ENCODE results near the gene AMOTL1.

AMOTL1 gene, protein sequence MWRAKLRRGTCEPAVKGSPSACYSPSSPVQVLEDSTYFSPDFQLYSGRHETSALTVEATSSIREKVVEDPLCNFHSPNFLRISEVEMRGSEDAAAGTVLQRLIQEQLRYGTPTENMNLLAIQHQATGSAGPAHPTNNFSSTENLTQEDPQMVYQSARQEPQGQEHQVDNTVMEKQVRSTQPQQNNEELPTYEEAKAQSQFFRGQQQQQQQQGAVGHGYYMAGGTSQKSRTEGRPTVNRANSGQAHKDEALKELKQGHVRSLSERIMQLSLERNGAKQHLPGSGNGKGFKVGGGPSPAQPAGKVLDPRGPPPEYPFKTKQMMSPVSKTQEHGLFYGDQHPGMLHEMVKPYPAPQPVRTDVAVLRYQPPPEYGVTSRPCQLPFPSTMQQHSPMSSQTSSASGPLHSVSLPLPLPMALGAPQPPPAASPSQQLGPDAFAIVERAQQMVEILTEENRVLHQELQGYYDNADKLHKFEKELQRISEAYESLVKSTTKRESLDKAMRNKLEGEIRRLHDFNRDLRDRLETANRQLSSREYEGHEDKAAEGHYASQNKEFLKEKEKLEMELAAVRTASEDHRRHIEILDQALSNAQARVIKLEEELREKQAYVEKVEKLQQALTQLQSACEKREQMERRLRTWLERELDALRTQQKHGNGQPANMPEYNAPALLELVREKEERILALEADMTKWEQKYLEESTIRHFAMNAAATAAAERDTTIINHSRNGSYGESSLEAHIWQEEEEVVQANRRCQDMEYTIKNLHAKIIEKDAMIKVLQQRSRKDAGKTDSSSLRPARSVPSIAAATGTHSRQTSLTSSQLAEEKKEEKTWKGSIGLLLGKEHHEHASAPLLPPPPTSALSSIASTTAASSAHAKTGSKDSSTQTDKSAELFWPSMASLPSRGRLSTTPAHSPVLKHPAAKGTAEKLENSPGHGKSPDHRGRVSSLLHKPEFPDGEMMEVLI

DNA sequence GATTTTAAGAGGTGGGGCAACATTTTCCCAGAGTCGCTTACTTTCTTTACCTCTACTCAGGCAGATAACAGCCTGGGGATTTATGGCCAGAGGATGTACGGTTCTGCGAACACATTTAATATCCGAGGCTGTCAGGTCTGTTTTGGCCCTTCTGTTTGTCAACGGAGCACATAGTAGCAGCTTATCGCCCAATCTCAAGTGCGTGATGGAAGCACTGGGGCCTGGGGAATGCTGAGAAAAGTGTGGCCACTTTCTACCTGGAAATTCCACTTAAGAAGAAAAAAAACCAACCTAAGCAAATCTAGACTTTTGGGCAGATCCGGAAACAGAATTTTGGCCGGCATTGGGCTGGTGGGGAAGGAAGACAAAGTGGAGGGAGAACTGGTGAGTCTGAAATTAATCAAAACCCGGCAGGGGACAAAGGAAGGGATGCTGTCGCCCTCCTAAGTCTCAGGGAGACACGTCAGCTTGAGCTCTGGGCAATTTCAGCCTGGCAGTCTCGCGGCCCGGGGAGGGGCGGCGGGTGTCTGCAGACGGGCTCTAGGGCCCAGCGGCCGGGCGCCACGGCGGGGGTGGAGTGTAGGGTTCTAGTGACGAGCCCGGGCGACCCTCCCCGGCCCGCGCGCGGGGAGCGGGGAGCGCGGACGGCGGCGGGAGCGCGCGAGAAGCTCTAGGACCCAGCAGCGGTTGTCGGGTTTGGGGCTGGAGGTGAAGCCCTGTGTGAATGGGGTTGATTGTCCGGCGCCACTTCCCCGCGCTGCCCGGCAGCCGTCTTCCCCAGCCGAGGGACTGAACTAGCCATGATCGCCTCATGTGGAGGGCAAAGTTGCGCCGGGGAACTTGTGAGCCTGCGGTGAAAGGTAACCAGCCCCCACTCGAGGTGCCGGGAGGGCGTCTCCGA lies at the start of gene AMOTL1:
AMOTL1 (plus strand) TSS at position 656 of the 901 bp plus-strand sequence; CDS start at position 812, 156 bp downstream.
- Histone ChIP-seq H3K27me3 (ENCODE audit: control insufficient read depth, insufficient read depth, low read length) (peaks cover 64% of the 10 kb centered on the region), H3K4me3 (ENCODE audit: low read length) (peak within 1 kb of the TSS; percentile 76), H3K27ac (ENCODE audit: low read length) (no peak within 1 kb of the TSS), H3K36me3 (ENCODE audit: control insufficient read depth, low read depth, low read length) (no peaks in the 10 kb centered on the region), H3K4me1 (ENCODE audit: control insufficient read depth, low read depth, low read length) (peaks cover 43% of the 10 kb centered on the region), H3K9ac (ENCODE audit: low read length) (peak within 1 kb of the TSS; percentile 77), H3K9me3 (ENCODE audit: control insufficient read depth, low read depth, low read length) (no peaks in the 10 kb centered on the region)

DNA sequence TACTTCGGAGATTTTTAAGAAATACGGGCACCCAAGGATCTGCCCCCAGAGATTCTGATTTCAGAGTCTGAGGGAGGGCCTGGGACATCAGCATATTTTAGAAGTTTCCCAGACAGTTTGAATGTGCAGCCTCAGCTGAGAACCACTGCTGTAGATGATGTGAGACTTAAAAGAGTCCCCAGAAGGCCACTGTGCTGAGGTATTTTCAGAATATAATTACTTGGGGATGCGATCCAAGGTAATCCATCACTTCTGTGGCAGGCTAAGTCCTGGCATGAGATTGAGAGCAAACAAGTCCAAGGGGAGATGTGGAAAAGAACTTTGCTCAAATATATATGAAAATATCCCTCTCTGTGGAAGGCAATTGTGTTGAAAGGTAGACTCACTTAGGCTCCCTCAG lies 48.3 kb upstream of the AMOTL1 start:
- H3K9me3 ChIP-seq (ENCODE audit: control insufficient read depth, low read depth, low read length) = peaks cover 2% of the 10 kb centered on the region
- no peak overlapping the region for H3K27ac ChIP-seq (ENCODE audit: low read length)
- no peaks in the 10 kb centered on the region for H3K36me3 ChIP-seq (ENCODE audit: control insufficient read depth, low read depth, low read length)

DNA sequence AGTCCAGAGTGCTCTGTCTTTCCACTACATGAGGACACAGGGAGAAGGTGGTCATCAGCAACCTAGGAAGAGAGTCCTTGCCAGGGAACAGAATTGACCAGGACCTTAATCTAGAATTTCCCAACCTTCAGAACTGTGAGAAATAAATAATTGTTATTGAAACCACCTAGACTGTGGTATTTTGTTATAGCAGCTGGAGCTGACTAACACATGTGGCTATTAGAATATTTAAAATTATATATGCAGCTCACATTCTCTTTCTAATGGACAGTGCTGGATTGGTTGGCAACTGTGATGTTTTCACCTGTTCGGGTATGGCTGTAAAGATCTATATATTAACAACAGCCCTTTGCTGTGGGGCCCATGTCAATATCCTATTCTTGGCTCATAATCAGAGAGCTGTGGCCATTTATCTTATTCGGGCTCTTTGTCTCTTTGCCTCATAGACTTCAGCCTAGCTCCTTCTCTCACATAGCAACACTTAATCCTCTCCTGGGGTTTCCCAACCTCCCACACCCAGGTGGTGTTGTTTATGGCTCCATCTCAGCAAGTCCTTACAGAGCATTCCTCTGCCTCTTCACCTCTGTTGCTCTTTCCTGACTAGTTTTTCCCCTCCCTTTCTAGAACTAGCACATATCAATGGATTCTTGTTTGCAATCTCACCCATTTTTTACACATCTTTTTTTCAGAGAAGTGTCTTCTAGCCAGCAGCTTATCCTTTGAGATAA lies 46.4 kb upstream of the AMOTL1 start:
- Histone ChIP-seq H3K27me3 (ENCODE audit: control insufficient read depth, insufficient read depth, low read length) (no peaks in the 10 kb centered on the region), H3K4me3 (ENCODE audit: low read length) (no peak overlapping the region)

More for the DNA sequence above, 48.3 kb upstream of the AMOTL1 start:
- Histone ChIP-seq H3K4me1 (ENCODE audit: control insufficient read depth, low read depth, low read length) (peaks cover 4% of the 10 kb centered on the region), H3K9ac (ENCODE audit: low read length) (no peak overlapping the region), H3K27me3 (ENCODE audit: control insufficient read depth, insufficient read depth, low read length) (no peaks in the 10 kb centered on the region), H3K4me3 (ENCODE audit: low read length) (no peak overlapping the region)

DNA sequence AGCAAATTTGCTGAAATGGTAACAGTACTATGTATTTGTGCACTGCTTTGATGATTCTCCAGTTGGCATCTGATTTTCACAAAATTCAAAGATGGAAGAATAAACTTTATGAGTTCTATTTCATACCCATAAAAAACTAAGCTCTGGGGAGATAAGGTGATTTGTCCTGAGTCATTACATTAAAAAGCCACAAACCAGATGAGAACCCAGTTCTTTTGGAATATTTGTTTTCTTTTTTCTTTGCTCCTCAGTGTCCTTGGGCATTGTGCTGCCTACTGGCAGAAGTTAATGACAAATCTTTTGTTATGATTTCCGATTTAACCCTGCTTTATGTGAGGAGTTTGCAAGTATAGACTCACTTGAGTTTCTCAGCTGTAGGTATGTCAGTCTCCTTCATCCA lies 45.4 kb upstream of the AMOTL1 start:
- H3K4me1 ChIP-seq (ENCODE audit: control insufficient read depth, low read depth, low read length) = peaks cover 4% of the 10 kb centered on the region
- H3K4me3 ChIP-seq (ENCODE audit: low read length) = no peak overlapping the region
- no peaks in the 10 kb centered on the region for H3K36me3 ChIP-seq (ENCODE audit: control insufficient read depth, low read depth, low read length)
- no peak overlapping the region for H3K9ac ChIP-seq (ENCODE audit: low read length)
- no peak overlapping the region for H3K27ac ChIP-seq (ENCODE audit: low read length)
- no peaks in the 10 kb centered on the region for H3K27me3 ChIP-seq (ENCODE audit: control insufficient read depth, insufficient read depth, low read length)
- H3K9me3 ChIP-seq (ENCODE audit: control insufficient read depth, low read depth, low read length) = peaks cover 2% of the 10 kb centered on the region

More for the DNA sequence above, 46.4 kb upstream of the AMOTL1 start:
- H3K27ac ChIP-seq (ENCODE audit: low read length) = no peak overlapping the region
- H3K36me3 ChIP-seq (ENCODE audit: control insufficient read depth, low read depth, low read length) = no peaks in the 10 kb centered on the region
- peaks cover 4% of the 10 kb centered on the region for H3K4me1 ChIP-seq (ENCODE audit: control insufficient read depth, low read depth, low read length)
- peaks cover 2% of the 10 kb centered on the region for H3K9me3 ChIP-seq (ENCODE audit: control insufficient read depth, low read depth, low read length)
- H3K9ac ChIP-seq (ENCODE audit: low read length) = no peak overlapping the region

DNA sequence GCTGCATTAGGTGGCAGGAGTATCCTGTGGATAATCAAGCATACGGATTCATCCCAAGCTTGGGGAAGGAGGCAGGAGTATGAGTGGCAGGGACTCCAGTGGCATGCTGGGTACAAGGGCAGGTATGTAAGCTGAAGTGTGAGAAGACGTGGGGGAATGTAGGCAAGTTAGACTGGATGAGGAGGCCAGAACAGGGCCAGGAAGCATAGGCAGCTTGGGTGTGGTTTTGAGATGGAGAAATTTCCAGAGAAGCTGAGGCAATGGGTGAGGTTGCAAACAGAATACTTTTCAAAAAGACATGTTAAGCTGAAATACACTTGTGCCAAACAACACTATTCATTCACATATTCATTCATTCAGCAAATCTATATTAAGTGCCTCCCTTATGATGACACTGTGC lies 43.1 kb upstream of the AMOTL1 start:
- no peaks in the 10 kb centered on the region for H3K36me3 ChIP-seq (ENCODE audit: control insufficient read depth, low read depth, low read length)
- H3K4me1 ChIP-seq (ENCODE audit: control insufficient read depth, low read depth, low read length) = peaks cover 4% of the 10 kb centered on the region
- no peak overlapping the region for H3K27ac ChIP-seq (ENCODE audit: low read length)
- H3K27me3 ChIP-seq (ENCODE audit: control insufficient read depth, insufficient read depth, low read length) = no peaks in the 10 kb centered on the region
- H3K9ac ChIP-seq (ENCODE audit: low read length) = no peak overlapping the region
- no peak overlapping the region for H3K4me3 ChIP-seq (ENCODE audit: low read length)
- no peaks in the 10 kb centered on the region for H3K9me3 ChIP-seq (ENCODE audit: control insufficient read depth, low read depth, low read length)

DNA sequence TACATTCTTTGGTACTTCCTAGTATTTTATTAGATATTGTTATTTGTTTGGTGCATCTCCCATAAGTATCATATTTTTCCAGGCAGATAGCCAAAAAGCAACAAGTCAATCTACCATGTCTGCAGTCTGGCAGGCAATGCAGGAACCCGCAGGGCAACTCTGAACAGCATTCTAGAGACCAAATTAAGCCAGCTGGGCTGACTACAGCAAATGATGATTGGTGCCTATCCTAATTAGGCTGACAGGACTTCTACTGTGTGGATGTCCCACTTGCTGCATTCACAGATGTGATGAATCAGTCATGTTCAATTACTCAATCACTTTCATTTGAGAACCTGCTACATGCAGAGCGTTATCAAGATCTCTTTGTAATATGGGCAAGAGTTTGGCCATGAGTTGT lies 40.3 kb upstream of the AMOTL1 start:
- Histone ChIP-seq H3K9me3 (ENCODE audit: control insufficient read depth, low read depth, low read length) (no peaks in the 10 kb centered on the region), H3K9ac (ENCODE audit: low read length) (no peak overlapping the region), H3K36me3 (ENCODE audit: control insufficient read depth, low read depth, low read length) (no peaks in the 10 kb centered on the region), H3K27ac (ENCODE audit: low read length) (no peak overlapping the region), H3K27me3 (ENCODE audit: control insufficient read depth, insufficient read depth, low read length) (no peaks in the 10 kb centered on the region), H3K4me1 (ENCODE audit: control insufficient read depth, low read depth, low read length) (peaks cover 3% of the 10 kb centered on the region), H3K4me3 (ENCODE audit: low read length) (no peak overlapping the region)

DNA sequence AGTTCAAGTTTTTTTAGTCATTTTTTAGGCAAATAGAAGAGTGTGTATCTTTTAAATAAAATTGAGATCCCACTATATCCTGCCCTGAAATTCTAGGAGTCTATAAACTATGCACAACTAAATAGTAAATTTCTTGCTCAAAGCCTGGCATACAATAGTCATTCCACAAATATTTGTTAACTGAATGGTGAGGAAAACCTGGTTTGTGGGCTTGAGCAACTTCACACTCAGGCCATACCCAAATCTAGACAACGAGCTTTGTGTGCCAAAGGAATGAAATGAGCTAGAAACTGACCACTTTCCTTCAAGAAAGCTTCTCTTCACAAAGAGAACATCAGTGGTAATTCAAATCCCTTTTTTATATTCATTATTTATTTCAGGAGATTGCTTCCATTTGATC lies 39.6 kb upstream of the AMOTL1 start:
- H3K36me3 ChIP-seq (ENCODE audit: control insufficient read depth, low read depth, low read length) = no peaks in the 10 kb centered on the region
- no peak overlapping the region for H3K9ac ChIP-seq (ENCODE audit: low read length)
- H3K27ac ChIP-seq (ENCODE audit: low read length) = no peak overlapping the region
- no peak overlapping the region for H3K4me3 ChIP-seq (ENCODE audit: low read length)
- H3K4me1 ChIP-seq (ENCODE audit: control insufficient read depth, low read depth, low read length) = peaks cover 9% of the 10 kb centered on the region
- no peaks in the 10 kb centered on the region for H3K9me3 ChIP-seq (ENCODE audit: control insufficient read depth, low read depth, low read length)
- no peaks in the 10 kb centered on the region for H3K27me3 ChIP-seq (ENCODE audit: control insufficient read depth, insufficient read depth, low read length)

DNA sequence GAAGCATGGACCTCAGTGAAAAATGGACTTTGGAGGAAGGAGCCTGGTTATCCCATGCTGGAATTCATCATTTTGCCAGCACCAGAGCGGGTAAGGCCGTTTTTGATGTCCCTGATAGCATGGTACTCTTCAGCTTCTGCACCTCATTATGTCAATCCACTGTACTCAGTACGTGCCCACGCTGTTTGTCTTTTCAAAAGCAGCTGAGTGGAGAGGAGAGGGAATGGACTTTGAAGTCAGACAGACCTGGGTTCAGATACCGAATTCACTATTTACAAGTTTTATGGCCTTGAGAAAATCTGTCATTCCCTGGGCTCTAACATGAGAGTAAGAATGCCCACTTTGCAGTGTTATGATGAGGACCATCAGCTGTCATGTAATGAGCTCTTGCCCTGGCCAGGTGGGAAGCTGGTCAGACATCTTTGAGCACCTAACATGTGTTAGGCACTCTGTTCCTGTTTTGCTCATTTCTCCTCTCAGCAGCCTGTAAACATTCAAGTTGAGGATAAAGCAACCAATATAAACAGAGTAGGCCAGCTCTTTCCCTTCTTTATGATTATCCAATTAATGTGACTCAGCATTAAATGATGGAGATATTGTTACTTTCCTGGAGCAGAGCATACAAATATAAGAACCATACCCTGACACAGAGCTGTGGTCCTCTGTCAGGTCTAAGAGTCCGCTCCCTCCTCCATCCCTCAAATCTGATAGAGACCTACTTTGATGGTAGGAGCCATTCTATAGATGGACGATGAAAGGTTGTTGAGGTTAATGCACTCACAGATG lies 39.0 kb upstream of the AMOTL1 start:
- H3K27me3 ChIP-seq (ENCODE audit: control insufficient read depth, insufficient read depth, low read length) = no peaks in the 10 kb centered on the region
- H3K4me3 ChIP-seq (ENCODE audit: low read length) = no peak overlapping the region
- no peaks in the 10 kb centered on the region for H3K9me3 ChIP-seq (ENCODE audit: control insufficient read depth, low read depth, low read length)
- H3K36me3 ChIP-seq (ENCODE audit: control insufficient read depth, low read depth, low read length) = no peaks in the 10 kb centered on the region
- no peak overlapping the region for H3K27ac ChIP-seq (ENCODE audit: low read length)
- no peak overlapping the region for H3K9ac ChIP-seq (ENCODE audit: low read length)
- H3K4me1 ChIP-seq (ENCODE audit: control insufficient read depth, low read depth, low read length) = peaks cover 15% of the 10 kb centered on the region

DNA sequence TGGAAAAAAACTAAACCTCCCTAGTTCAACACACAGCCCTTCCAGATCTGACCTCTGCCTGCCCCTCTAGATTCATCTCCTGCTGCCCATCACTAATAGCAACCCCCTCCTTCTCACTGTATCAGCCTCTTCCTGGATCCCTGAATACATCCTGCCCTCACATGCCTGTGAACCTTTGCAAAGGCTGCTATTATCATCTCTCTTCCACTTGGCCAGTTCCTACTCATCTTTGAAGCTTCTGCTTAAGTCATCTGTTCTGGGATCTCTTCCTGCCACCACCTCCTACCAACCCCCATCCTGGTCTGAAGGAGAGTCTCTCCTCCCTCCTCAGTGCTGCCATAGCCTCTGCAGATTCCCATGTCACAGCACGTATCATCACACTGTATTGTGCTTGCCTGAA lies 38.0 kb upstream of the AMOTL1 start:
- Histone ChIP-seq H3K4me3 (ENCODE audit: low read length) (no peak overlapping the region), H3K4me1 (ENCODE audit: control insufficient read depth, low read depth, low read length) (peaks cover 24% of the 10 kb centered on the region), H3K27ac (ENCODE audit: low read length) (no peak overlapping the region), H3K9me3 (ENCODE audit: control insufficient read depth, low read depth, low read length) (no peaks in the 10 kb centered on the region), H3K36me3 (ENCODE audit: control insufficient read depth, low read depth, low read length) (no peaks in the 10 kb centered on the region), H3K27me3 (ENCODE audit: control insufficient read depth, insufficient read depth, low read length) (no peaks in the 10 kb centered on the region), H3K9ac (ENCODE audit: low read length) (no peak overlapping the region)
